DOHH2 (cell line): ENCODE data around the gene GRID1.

ENCODE experiments used
- H3F3A ChIP-seq: fragments of 200-600 bp; sonication (generic), shearing (Covaris generic); 2 replicates; pipeline ENCODE4 v1.6.0; 2016; ENCODE audit warnings: antibody characterized with exemption, mild to moderate bottlenecking; ENCODE audit not compliant: control insufficient read depth, insufficient read depth
- H3K27ac ChIP-seq: fragments of 200-600 bp; sonication (generic); 2 replicates; pipeline ENCODE4 v1.5.1; 2014; ENCODE audit warnings: low read depth, mild to moderate bottlenecking, low read length, moderate library complexity
- H3K27me3 ChIP-seq: fragments of 200-600 bp; sonication (generic); 2 replicates; pipeline ENCODE4 v1.6.1; 2014; ENCODE audit warnings: mild to moderate bottlenecking, low read length, mixed read lengths; ENCODE audit not compliant: control insufficient read depth
- H3K36me3 ChIP-seq: fragments of 200-600 bp; sonication (generic); 2 replicates; pipeline ENCODE4 v1.6.1; 2014; ENCODE audit warnings: mild to moderate bottlenecking, low read length, moderate library complexity, mixed read lengths; ENCODE audit not compliant: control insufficient read depth
- H3K4me1 ChIP-seq: fragments of 200-600 bp; sonication (generic); 2 replicates; pipeline ENCODE4 v1.6.1; 2014; ENCODE audit warnings: mild to moderate bottlenecking, low read length, mixed read lengths; ENCODE audit not compliant: control insufficient read depth
- H3K4me2 ChIP-seq: fragments of 200-600 bp; sonication (generic); 2 replicates; pipeline ENCODE4 v1.6.0; 2014; ENCODE audit warnings: mild to moderate bottlenecking, low read length, moderate library complexity
- H3K4me3 ChIP-seq: fragments of 200-600 bp; sonication (generic); 2 replicates; pipeline ENCODE4 v1.5.1; 2014; ENCODE audit warnings: mild to moderate bottlenecking, low read length, mixed read lengths
- H3K79me2 ChIP-seq: fragments of 200-600 bp; sonication (generic); 2 replicates; pipeline ENCODE4 v1.6.1; 2014; ENCODE audit warnings: mild to moderate bottlenecking, low read length, mixed read lengths; ENCODE audit not compliant: control insufficient read depth
- H3K9me2 ChIP-seq: fragments of 200-600 bp; sonication (generic); replicated peaks from 2 replicates; pipeline ENCODE4 v1.6.1; 2014; ENCODE audit warnings: mild to moderate bottlenecking, low read length, mixed read lengths; ENCODE audit not compliant: control insufficient read depth
- H3K9me3 ChIP-seq: fragments of 200-600 bp; sonication (generic); 2 replicates; pipeline ENCODE4 v1.6.1; 2014; ENCODE audit warnings: antibody characterized with exemption, low read length, mixed read lengths; ENCODE audit not compliant: control insufficient read depth, insufficient read depth
- H4K20me1 ChIP-seq: fragments of 200-600 bp; sonication (generic); 2 replicates; pipeline ENCODE4 v1.6.0; 2014; ENCODE audit warnings: low read depth, mild to moderate bottlenecking, antibody characterized with exemption, low read length, moderate library complexity; ENCODE audit not compliant: control insufficient read depth, insufficient read depth
- EZH2phosphoT487 ChIP-seq: fragments of 200-600 bp; sonication (generic); IDR thresholded peaks from 2 replicates; pipeline ENCODE4 v1.6.1; 2017; ENCODE audit warnings: borderline replicate concordance, mild to moderate bottlenecking, antibody characterized with exemption, low read length, moderate library complexity, mixed read lengths
- TF ChIP-seq, protein P1 (sequence below): fragments of 200-600 bp; sonication (generic); IDR thresholded peaks from one replicate; pipeline ENCODE4 v1.5.1; 2014; ENCODE audit warnings: antibody characterized with exemption, mild to moderate bottlenecking, low read depth, low read length; ENCODE audit not compliant: poor library complexity, severe bottlenecking

Gene GRID1

DNA sequence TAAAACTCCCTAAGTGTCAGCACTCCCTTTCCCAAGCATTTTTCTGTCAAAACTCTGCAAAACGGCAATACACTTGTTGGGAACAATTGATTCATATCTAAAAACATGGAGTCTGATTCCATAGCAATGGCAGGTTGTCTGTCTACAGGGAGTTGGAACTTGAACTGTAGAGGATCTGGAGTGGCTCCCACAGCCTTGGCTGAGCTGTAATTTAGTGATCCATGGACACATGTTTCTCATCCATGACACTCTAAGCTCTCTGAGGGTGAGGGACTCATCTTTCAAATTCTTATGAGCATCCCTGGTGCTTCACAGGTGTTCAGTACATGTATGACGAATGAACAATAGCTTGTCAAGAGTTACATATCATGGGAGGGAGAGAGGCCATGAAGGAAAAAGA is 466.1 kb downstream of the GRID1 start:
- Histone ChIP-seq H4K20me1 (no peaks in the 10 kb centered on the region), H3K9me3 (no peaks in the 10 kb centered on the region), H3K4me3 (no peak overlapping the region), H3K79me2 (no peaks in the 10 kb centered on the region), H3K27me3 (no peaks in the 10 kb centered on the region), H3F3A (no peaks in the 10 kb centered on the region), H3K4me1 (no peaks in the 10 kb centered on the region), H3K4me2 (no peak overlapping the region), H3K9me2 (no peaks in the 10 kb centered on the region), H3K36me3 (no peaks in the 10 kb centered on the region), H3K27ac (no peak overlapping the region)
- TF ChIP-seq, protein P1, sequence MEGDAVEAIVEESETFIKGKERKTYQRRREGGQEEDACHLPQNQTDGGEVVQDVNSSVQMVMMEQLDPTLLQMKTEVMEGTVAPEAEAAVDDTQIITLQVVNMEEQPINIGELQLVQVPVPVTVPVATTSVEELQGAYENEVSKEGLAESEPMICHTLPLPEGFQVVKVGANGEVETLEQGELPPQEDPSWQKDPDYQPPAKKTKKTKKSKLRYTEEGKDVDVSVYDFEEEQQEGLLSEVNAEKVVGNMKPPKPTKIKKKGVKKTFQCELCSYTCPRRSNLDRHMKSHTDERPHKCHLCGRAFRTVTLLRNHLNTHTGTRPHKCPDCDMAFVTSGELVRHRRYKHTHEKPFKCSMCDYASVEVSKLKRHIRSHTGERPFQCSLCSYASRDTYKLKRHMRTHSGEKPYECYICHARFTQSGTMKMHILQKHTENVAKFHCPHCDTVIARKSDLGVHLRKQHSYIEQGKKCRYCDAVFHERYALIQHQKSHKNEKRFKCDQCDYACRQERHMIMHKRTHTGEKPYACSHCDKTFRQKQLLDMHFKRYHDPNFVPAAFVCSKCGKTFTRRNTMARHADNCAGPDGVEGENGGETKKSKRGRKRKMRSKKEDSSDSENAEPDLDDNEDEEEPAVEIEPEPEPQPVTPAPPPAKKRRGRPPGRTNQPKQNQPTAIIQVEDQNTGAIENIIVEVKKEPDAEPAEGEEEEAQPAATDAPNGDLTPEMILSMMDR, result no peak
- no peak for TF ChIP-seq EZH2phosphoT487

DNA sequence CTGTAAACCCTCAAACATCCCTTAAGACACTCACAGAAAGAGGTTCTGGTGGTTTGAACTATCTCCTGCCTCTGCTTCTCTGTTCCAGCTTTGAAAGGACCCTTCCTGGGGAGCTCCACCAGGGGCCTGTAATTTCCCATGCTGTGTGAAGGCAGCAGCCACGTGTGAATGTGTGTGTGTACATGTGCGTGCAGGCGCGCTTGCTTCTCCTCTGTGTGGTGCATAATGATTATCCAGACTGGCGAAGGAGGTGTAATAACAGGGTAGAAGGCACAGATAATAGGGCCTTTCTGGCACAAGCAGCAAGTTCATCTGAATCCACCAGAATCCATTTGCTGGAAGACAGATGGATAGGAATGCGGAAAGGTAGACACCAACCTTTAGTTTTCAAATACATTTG is 466.5 kb downstream of the GRID1 start:
- Histone ChIP-seq H3K9me3 (no peaks in the 10 kb centered on the region), H3K4me2 (no peak overlapping the region), H3K4me1 (no peaks in the 10 kb centered on the region), H3K4me3 (no peak overlapping the region), H3K9me2 (no peaks in the 10 kb centered on the region), H3K27ac (no peak overlapping the region), H4K20me1 (no peaks in the 10 kb centered on the region), H3F3A (no peaks in the 10 kb centered on the region), H3K79me2 (no peaks in the 10 kb centered on the region), H3K36me3 (no peaks in the 10 kb centered on the region), H3K27me3 (no peaks in the 10 kb centered on the region)
- no peak for TF ChIP-seq EZH2phosphoT487
- TF ChIP-seq, protein P1, result no peak

DNA sequence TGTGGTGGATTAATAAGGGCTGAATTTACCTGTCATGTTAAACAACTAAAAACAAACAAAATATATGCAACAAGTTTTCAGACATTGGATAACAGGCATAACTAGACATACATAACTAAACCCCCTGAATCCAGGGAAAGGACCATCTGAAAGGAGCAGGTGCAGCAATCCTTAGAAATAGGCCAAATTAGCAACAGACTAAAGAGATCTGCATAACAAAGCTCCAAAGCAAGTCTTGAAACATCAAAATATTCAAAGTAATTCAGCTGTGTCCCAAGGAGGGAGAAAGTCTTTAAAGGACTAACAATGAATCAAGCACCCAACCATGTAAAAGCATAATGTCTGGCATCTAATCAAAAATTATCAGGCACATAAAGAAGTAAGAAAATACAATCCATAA is 475.1 kb downstream of the GRID1 start:
- no peaks in the 10 kb centered on the region for H3K79me2 ChIP-seq
- H3K9me3 ChIP-seq, result no peaks in the 10 kb centered on the region
- no peak overlapping the region for H3K4me2 ChIP-seq
- H3K4me1 ChIP-seq, result no peaks in the 10 kb centered on the region
- TF ChIP-seq, protein P1, result no peak
- no peak for TF ChIP-seq EZH2phosphoT487
- H3K27me3 ChIP-seq, result peaks cover 12% of the 10 kb centered on the region; the same call in 1 of the 2 replicates
- no peaks in the 10 kb centered on the region for H3K36me3 ChIP-seq
- H3F3A ChIP-seq, result no peaks in the 10 kb centered on the region
- no peaks in the 10 kb centered on the region for H3K9me2 ChIP-seq
- no peak overlapping the region for H3K4me3 ChIP-seq
- no peaks in the 10 kb centered on the region for H4K20me1 ChIP-seq
- no peak overlapping the region for H3K27ac ChIP-seq

DNA sequence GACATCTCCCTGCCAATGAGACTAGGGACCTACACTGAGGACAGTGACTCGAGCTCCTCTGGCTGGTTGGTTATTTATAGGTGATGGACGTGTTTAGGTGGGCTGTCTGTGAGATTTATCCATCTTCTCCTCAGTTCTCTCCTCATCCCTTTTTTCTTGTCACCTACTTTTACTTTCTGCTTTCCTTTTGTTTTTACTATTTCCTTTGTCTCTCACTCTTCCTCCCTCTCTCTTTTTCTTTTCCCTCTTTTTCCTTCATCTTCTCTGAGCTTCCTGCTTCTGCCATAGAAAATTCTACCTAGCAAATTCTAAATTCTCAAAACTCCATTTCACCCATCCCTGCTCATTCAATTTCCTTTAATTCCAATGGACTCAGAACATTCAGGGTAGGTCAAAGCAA is 478.0 kb downstream of the GRID1 start:
- no peaks in the 10 kb centered on the region for H3K9me3 ChIP-seq
- no peak overlapping the region for H3K4me3 ChIP-seq

More for the DNA sequence above, 478.0 kb downstream of the GRID1 start:
- Histone ChIP-seq H3K4me2 (no peak overlapping the region), H4K20me1 (no peaks in the 10 kb centered on the region), H3K27ac (no peak overlapping the region), H3K79me2 (no peaks in the 10 kb centered on the region), H3K9me2 (no peaks in the 10 kb centered on the region), H3K4me1 (no peaks in the 10 kb centered on the region), H3K36me3 (no peaks in the 10 kb centered on the region), H3K27me3 (peaks cover 14% of the 10 kb centered on the region; the same call in 1 of the 2 replicates), H3F3A (no peaks in the 10 kb centered on the region)
- TF ChIP-seq, protein P1, result no peak
- no peak for TF ChIP-seq EZH2phosphoT487
